Hepatocyte (in vitro differentiated cells): Measurements from ENCODE around the gene FADS3. TPM values are rescaled to one million over a fixed set of nuclear protein-coding genes. Genes with fewer than 3 reads are reported as not detected.

Experiments
- DNase-seq: peaks from one replicate; pipeline ENCODE4 v3.0.0-alpha.2; 2016; ENCODE audit warnings: low spot score
- H2AFZ ChIP-seq: fragments of 200-600 bp; sonication (generic); 2 replicates; pipeline ENCODE4 v1.6.0; 2016; ENCODE audit warnings: antibody characterized with exemption, mild to moderate bottlenecking
- H3K27ac ChIP-seq: fragments of 200-600 bp; sonication (generic); 2 replicates; pipeline ENCODE4 v1.5.1; 2016; ENCODE audit warnings: mild to moderate bottlenecking
- H3K27me3 ChIP-seq: fragments of 200-600 bp; sonication (generic); 2 replicates; pipeline ENCODE4 v1.6.1; 2016
- H3K36me3 ChIP-seq: fragments of 200-600 bp; sonication (generic); replicated peaks from 2 replicates; pipeline ENCODE4 v1.5.1; 2016; ENCODE audit warnings: low read depth; ENCODE audit not compliant: insufficient read depth
- H3K4me1 ChIP-seq: fragments of 200-600 bp; sonication (generic); 2 replicates; pipeline ENCODE4 v1.5.1; 2016; ENCODE audit warnings: mild to moderate bottlenecking, moderate library complexity; ENCODE audit not compliant: insufficient read depth
- H3K4me2 ChIP-seq: fragments of 200-600 bp; sonication (generic); 2 replicates; pipeline ENCODE4 v1.6.0; 2016
- H3K4me3 ChIP-seq: fragments of 200-600 bp; sonication (generic); 2 replicates; pipeline ENCODE4 v1.5.1; 2016; ENCODE audit warnings: mild to moderate bottlenecking
- H3K79me2 ChIP-seq: fragments of 200-600 bp; sonication (generic); 2 replicates; pipeline ENCODE4 v1.6.0; 2017; ENCODE audit warnings: mild to moderate bottlenecking
- H3K9me2 ChIP-seq: fragments of 200-600 bp; sonication (generic); replicated peaks from 2 replicates; pipeline ENCODE4 v1.6.0; 2017; ENCODE audit warnings: mild to moderate bottlenecking; ENCODE audit not compliant: insufficient read depth
- H3K9me3 ChIP-seq: fragments of 200-600 bp; sonication (generic); 2 replicates; pipeline ENCODE4 v1.5.1; 2016; ENCODE audit warnings: low read depth, mild to moderate bottlenecking
- H4K20me1 ChIP-seq: fragments of 200-600 bp; sonication (generic); 2 replicates; pipeline ENCODE4 v1.6.0; 2016; ENCODE audit warnings: mild to moderate bottlenecking; ENCODE audit not compliant: insufficient read depth, poor library complexity, severe bottlenecking
- CTCF ChIP-seq: fragments of 200-600 bp; sonication (generic); IDR thresholded peaks from 2 replicates; pipeline ENCODE4 v1.5.1; 2016; ENCODE audit warnings: antibody characterized with exemption, mild to moderate bottlenecking; ENCODE audit not compliant: poor library complexity
- EZH2 ChIP-seq: fragments of 200-600 bp; sonication (generic); IDR thresholded peaks from 2 replicates; pipeline ENCODE4 v1.6.1; 2016; ENCODE audit warnings: antibody characterized with exemption, mild to moderate bottlenecking, borderline replicate concordance
- EZH2phosphoT487 ChIP-seq: fragments of 200-600 bp; sonication (generic); IDR thresholded peaks from one replicate; pipeline ENCODE4 v1.6.1; 2018; ENCODE audit warnings: antibody characterized with exemption, mild to moderate bottlenecking, low read depth, moderate library complexity; ENCODE audit not compliant: unreplicated experiment, severe bottlenecking
- WGBS: methylation state at CpG from one replicate; pipeline ENCODE4 v1.1.6; 2016; ENCODE audit warnings: low lambda C conversion rate; ENCODE audit errors: missing lambda C conversion rate; 5-methylcytosine and 5-hydroxymethylcytosine counted together
- polyA plus RNA-seq: library from polyadenylated mRNA; unstranded; fragments of >200 nt; fragmentation: Nextera tagmentation; extraction: Ambion mirVana; gene quantifications from 2 replicates; pipeline ENCODE4 v1.2.1, GENCODE V29; 2016
- total RNA-seq: library from RNA; depleted of rRNA; stranded (reverse); fragments of >200 nt; gene quantifications from 2 replicates; pipeline ENCODE4 v1.2.3, GENCODE V29; 2014

FADS3 gene
- total and polyA plus RNA-seq, 2 experiments from 2014 or later: 19.4 to 37.0 TPM

GRCh38 chr11:61930933-61931332 lies 39.6 kb upstream of the FADS3 start:
- 89% methylated on average over 3 of the region's 3 CpGs for WGBS
- TF ChIP-seq EZH2phosphoT487 (no peak), EZH2 (no peak), CTCF (no peak)
- Histone ChIP-seq H4K20me1 (no peaks in the 10 kb centered on the region), H3K27ac (no peak overlapping the region), H2AFZ (no peak overlapping the region), H3K9me3 (no peaks in the 10 kb centered on the region), H3K4me2 (no peak overlapping the region), H3K36me3 (no peaks in the 10 kb centered on the region), H3K27me3 (no peaks in the 10 kb centered on the region), H3K4me3 (no peak overlapping the region), H3K4me1 (no peaks in the 10 kb centered on the region), H3K9me2 (no peaks in the 10 kb centered on the region), H3K79me2 (no peaks in the 10 kb centered on the region)
- DNase-seq: no peak

- H3K9me3 ChIP-seq: no peaks in the 10 kb centered on the region
- no peak overlapping the region for H3K4me2 ChIP-seq
- no peak overlapping the region for H3K4me3 ChIP-seq
- no peaks in the 10 kb centered on the region for H3K79me2 ChIP-seq
- no peaks in the 10 kb centered on the region for H3K9me2 ChIP-seq
- H3K27ac ChIP-seq: no peak overlapping the region
- no peaks in the 10 kb centered on the region for H3K27me3 ChIP-seq
- H2AFZ ChIP-seq: no peak overlapping the region
- DNase-seq: no peak
- no peaks in the 10 kb centered on the region for H3K36me3 ChIP-seq
- H3K4me1 ChIP-seq: peaks cover 9% of the 10 kb centered on the region
- TF ChIP-seq EZH2phosphoT487 (no peak), EZH2 (no peak), CTCF (no peak)
- no peaks in the 10 kb centered on the region for H4K20me1 ChIP-seq
Measured at GRCh38 chr11:61928606-61929005, 37.3 kb upstream of the FADS3 start.

GRCh38 chr11:61927501-61927900 lies 36.2 kb upstream of the FADS3 start:
- no peaks in the 10 kb centered on the region for H3K9me3 ChIP-seq
- TF ChIP-seq CTCF (no peak), EZH2phosphoT487 (no peak), EZH2 (no peak)
- WGBS: 95% methylated on average over 1 of the region's 1 CpG
- no peaks in the 10 kb centered on the region for H3K27me3 ChIP-seq
- no peak overlapping the region for H3K4me2 ChIP-seq
- H3K4me1 ChIP-seq: peaks cover 20% of the 10 kb centered on the region
- H3K36me3 ChIP-seq: no peaks in the 10 kb centered on the region
- no peaks in the 10 kb centered on the region for H3K79me2 ChIP-seq
- H2AFZ ChIP-seq: no peak overlapping the region
- DNase-seq: no peak
- no peaks in the 10 kb centered on the region for H3K9me2 ChIP-seq
- no peak overlapping the region for H3K4me3 ChIP-seq
- no peak overlapping the region for H3K27ac ChIP-seq
- H4K20me1 ChIP-seq: no peaks in the 10 kb centered on the region

GRCh38 chr11:61926235-61926634 lies 34.9 kb upstream of the FADS3 start:
- no peaks in the 10 kb centered on the region for H3K79me2 ChIP-seq
- H2AFZ ChIP-seq: no peak overlapping the region
- TF ChIP-seq EZH2phosphoT487 (no peak), CTCF (no peak), EZH2 (no peak)
- H3K9me3 ChIP-seq: no peaks in the 10 kb centered on the region
- no peak overlapping the region for H3K27ac ChIP-seq
- no peak overlapping the region for H3K4me2 ChIP-seq
- peaks cover 26% of the 10 kb centered on the region for H3K4me1 ChIP-seq
- no peaks in the 10 kb centered on the region for H3K36me3 ChIP-seq
- DNase-seq: no peak
- H3K27me3 ChIP-seq: no peaks in the 10 kb centered on the region
- WGBS: 89% methylated on average over 3 of the region's 3 CpGs
- no peak overlapping the region for H3K4me3 ChIP-seq
- H3K9me2 ChIP-seq: no peaks in the 10 kb centered on the region
- H4K20me1 ChIP-seq: no peaks in the 10 kb centered on the region
